ENCODE measurements around the gene CAPNS1.
"Not testable (repeated sequence)": the region's sequence is repeated elsewhere in the genome, so short reads cannot be mapped to it uniquely, and the experiment has no call there.

CAPNS1 gene

DNA sequence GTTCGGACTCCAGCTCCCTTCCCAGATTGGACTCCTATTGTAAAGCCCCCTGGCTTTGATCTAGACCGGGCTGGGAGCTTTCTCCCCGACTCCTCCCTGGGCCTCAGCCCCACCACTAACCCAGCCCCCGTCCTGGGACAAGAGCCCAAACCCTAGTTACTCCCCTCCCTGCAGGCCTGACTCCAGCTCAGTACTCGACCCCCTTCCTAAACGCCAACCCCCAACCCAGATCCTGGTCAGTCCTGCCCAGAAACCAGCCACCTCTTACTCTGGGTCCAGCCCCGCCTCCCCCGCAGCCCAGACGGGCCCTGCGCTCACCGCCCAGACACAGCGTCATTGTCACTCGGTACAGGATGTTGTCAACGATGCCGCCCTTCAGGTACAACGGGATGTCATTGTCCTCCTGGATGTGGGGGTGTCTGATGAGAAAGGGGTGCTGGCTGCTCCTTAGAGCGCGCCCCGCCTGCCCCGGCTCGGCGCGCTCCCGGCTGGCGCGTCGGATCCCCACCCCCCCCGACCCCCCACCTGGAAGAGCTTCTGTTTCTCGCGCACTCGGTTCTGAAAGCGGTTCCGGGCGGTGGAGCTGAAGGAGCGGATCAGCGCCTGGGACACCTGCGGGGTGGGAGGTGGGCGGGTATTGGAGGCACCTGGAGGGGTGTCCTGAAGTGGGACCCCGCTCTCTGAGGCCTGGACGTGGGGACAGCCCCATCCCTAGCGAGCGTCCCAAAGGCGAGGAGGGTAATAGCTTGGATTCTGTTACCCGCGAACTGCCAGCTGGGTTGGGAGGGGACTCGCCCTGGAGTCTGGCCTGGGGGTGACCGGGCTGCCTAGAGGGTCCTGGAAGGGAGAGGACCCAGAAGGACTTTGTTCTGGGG, 11.5 kb downstream of the CAPNS1 start:
- no peak for DNase-seq

DNA sequence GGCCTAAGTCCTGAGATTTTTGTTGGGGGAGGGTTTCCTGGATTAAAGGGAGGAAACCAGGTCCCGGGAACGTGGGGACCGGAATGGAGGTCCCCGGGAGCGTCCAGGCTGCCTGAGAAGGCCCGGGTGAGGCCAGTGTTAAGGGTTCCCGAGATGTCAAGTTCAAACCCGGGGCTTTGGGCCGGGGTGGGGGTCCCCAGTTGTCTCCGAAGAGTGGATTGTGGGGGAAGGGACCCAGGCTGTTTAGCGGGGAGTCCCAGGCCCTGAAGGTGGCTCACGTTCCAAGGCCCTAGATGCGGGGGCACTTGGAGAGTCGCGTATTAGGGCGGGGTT, 12.1 kb downstream of the CAPNS1 start:
- DNase-seq, result no peak

DNA sequence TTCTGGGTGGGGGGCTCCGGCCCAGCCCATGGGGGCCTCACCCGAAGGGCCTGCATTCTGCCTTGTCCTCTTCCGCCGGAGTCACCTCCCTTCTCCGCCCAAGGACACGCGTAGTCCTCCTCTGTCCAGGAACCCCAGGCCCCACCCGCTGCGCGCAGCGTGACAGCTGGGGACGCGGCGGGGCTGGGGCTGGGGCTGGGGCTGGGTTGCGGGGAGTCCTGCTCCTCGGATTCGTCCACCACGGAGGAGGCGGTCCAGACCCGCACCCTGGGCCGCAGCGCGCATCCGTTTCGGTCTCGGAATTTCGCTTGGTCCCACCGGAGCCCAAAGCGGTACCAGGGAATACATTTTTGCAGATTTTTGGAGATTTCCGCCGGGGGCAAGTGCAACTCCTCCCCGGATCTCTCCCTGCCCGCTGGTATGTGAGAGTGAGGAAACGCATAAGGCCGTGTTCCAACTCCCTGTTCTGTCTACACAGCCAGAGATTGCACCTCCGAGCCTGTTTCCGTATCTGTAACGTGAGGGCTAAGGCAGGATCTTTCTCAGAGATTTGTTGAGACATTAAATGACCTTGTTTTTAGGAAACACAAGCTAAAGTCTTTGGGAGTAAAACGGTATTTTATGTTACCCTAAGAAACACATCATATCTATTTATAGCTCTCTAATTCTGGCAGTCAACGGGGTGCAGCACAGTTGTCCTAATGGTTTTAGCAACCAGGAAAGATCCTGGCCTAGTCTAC, 12.7 kb downstream of the CAPNS1 start, which contains the start of gene COX7A1:
Gene COX7A1, minus strand, starts transcription at position 96 of the 740 bp plus-strand sequence. Its CDS starts 40 bp downstream, at position 56.
- DNase-seq, result no peak

DNA sequence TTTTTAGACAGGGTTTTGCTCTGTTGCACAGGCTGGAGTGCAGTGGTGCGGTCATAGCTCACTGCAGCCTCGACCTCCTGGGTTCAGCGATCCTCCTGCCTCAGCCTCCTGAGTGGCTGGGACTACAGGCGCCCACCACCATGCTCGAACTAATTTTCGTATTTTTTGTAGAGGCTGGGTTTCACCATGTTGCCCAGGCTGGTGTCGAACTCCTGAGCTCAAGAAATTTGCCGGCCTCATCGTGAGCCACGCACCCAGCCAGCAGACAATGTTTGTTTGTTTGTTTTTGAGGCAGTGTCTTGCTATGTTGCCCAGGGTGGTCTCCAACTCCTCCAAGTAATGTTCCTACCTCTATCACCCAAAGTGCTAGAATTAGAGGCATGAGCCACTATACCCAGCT, 13.3 kb downstream of the CAPNS1 start:
- DNase-seq, result no peak

DNA sequence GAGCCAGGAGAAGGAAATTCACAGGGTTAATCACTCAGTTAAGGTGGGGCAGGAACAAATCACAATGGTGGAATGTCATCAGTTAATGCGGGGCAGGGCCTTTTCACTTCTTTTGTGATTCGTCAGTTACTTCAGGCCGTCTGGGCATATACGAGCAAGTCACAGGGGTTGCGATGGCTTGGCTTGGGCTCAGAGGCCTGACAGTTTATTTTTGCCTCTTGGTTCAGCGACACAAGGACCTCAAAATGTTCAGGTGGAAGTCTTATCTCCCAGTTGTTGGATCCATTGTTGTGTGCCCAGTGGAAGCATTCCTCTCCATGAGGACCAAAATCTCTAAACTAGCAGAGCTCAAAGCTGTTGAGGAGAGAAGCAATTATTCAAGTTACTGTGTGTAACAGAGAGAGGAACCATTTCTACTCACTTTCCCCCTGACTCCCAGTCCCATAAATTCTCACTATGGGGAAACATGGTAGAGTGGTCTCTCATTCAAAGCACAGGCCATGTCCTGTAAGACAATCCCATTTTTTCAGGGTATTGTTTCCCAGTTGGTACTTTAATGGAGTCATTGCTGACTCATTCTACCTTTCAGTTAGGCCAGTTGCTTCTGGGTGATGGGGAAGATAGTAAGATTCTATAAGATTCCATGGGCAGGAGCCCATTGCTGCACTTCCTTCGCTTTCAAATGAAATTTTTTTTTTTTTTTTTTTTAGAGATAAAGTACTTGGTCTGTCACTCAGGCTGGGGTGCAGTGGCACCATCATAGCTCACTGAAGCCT, 21.1 kb downstream of the CAPNS1 start:
- no peak for DNase-seq

DNA sequence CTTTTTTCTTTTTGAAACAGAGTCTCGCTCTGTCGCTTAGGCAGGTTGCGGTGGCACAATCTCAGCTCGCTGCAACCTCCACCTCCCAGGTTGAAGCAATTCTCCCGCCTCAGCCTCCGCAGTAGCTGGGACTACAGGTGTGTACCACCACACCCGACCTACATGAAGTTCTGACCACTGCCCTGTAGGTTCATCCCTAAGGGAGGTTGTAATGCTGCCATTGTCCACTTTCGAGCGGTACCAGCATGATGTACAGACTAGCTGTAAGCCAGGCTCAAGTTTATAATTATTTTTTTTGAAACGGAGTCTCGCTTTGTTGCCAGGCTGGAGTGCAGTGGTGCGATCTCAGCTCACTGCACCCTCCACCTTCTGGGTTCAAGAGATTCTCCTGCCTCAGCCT, 23.9 kb downstream of the CAPNS1 start:
- DNase-seq, result no peak

DNA sequence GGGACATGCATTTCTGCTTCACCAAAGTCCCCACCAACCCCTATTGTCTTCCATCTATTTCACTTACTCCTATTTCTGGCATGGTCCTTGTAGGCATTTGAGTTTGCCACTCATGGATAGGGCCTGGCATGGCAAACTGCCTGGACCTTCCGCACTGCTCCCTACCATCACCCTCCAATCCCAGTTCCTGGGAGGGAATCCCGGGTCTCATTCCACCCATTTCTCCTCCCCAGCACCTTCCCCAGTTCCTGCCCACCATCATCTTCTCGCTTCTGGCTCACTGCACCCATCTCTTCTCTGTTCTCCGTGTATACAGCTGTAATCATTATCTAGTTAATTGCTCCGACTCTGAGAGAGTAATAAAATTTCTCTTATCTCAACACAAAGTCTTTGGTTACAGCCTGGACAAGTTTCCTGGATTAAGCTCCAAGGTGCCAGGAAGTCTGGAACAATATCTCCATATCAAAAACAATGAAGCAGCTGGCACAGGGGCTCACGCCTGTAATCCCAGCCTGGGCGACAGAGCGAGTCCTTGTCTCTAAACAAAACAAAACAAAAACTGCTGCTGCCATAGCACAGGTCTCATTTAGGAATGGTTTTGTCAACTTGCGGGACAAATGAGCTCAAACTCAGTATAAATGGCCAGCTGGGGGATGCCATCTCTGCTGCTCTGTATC, 29.4 kb downstream of the CAPNS1 start:
- peak; percentile 95 to 96 for DNase-seq

DNA sequence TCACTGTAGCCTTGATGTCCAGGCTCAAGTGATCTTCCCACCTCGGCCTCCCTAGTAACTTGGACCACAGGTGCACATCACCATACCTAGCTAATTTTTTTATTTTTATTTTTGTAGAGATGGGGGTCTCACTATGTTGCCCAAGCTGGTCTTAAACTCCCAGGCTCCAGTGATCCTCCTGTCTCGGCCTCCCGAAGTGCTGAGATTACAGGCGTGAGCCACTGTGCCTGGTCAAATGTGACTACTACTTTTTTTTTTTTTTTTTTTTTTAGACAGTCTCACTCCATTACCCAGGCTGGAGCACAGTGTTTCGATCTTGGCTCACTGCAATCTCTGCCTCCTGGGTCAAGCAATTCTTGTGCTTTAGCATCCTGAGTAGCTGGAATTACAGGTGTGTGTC, 33.0 kb downstream of the CAPNS1 start:
- no peak for DNase-seq

DNA sequence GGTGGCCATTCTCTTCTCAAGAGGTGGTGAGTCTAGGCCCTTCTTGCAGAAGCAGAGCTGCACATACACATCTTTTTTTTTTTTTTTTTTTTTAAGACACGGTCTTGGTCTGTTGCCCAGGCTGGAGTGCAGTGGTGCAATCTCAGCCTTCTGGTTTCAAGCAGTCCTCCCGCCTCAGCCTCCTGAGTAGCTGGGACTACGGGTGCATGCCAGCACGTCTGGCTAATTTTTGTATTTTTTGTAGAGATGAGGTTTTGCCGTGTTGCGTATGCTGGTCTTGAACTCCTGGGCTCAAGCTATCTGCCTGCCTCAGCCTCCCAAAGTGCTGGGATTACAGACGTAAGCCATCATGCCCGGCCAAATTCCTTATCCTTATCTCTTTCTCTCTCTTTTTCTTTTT, 34.0 kb downstream of the CAPNS1 start:
- DNase-seq, result not testable (repeated sequence)

DNA sequence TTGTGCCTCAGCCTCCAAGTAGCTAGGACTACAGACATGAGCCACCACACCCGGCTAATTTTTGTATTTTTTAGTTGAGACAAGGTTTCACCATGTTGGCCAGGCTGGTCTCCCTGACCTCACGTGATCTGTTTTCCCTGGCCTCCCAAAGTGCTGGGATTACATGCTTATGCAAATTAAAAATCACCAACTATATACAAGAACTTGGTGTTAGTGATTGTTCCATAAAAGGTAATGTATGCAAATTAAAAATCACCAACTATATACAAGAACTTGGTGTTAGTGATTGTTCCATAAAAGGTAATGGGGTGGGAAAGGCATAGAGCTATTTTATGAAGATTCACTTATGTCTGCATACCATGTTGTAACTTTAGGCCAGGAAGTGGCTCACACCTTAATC, 39.2 kb downstream of the CAPNS1 start:
- not testable (repeated sequence) for DNase-seq

DNA sequence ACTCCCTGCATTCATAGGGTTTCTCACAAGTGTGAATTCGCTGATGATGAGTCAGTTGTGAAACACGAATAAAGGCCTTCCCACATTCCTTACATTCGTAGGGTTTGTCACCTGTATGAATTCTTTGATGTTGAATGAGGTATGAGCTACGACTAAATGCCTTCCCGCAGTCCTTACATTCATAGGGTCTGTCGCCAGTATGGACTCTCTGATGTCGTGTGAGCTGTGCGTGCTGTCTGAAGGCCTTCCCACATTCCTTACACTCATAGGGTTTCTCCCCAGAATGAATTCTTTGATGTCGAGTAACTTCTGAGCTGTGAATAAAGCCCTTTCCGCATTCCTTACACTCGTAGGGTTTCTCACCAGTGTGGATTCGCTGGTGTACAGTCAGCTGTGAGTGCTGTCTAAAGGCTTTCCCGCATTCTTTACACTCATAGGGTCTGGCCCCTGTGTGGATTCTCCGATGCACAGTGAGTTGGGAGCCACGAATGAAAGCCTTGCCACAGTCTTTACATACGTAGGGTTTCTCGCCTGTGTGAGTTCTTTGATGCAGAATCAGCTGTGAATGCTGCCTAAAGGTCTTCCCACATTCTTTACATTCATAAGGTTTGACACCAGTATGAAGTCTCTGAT, 42.9 kb downstream of the CAPNS1 start:
- no peak for DNase-seq

DNA sequence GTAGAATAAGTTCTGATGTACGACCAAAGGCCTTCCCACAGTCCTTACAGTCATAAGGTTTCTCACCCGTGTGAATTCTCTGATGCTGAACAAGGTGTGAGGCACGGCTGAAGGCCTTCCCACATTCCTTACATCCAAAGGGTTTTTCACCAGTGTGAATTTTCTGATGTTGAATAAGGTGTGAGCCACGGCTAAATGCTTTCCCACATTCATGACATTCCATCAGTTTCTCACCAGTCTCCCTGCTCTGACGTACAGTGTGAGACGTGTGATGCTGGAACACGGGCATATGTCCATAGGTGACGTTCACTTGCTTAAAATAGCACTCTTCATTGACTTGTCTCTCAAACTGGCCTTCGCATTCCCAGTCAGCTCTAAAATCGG, 43.4 kb downstream of the CAPNS1 start:
- no peak for DNase-seq

DNA sequence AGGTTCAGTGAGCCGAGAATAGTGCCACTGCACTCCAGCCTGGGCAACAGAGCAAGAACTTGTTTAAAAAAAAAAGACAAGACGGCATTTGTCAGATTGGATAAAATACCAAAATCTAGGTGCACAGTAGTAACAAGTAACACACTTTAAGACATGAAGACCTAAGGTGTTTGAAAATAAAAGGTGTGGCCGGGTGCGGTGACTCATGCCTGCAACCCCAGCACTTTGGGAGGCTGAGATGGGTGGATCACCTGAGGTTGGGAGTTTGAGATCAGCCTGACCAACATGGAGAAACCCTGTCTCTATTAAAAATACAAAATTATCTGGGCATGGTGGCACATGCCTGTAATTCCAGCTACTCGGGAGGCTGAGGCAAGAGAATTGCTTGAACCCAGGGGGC, 46.9 kb downstream of the CAPNS1 start:
- not testable (repeated sequence) for DNase-seq

DNA sequence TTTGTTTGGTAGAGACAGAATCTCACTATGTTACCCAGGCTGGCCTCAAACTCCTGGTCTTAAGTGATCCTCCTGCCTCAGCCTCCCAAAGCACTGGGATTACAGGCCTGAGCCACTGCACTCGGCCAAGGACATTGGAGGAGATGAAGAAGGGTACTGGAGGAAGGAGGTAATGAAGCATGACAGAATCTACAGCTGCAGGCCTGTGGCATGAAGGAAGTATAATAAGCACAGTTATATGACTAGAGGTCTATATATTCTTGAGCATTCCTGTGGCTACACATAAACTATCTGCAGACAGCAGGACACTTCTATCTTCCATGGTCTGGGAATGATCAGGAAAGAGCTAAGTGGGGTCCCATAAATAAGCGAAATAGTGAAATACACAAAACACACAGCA, 56.4 kb downstream of the CAPNS1 start:
- DNase-seq, result no peak

DNA sequence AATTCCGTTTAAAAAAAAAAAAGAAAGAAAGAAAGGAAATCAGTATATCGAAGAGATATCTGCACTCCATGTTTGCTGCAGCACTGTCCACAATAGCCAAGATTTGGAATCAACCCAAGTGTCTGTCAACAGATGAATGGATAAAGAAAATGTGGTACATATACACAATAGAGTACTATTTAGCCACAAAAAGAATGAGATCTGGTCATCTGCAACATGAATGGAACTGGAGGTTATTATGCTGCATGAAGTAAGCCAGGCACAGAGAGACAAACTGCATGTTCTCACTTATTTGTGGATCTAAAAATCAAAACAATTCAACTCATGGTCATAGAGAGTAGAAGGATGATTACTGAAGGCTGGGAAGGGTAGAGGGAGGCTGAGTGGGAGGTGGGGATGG, 58.3 kb downstream of the CAPNS1 start:
- DNase-seq, result no peak

Data from NCI-H524 (cell line).